ENCODE data around the gene HSPD1.

DNA sequence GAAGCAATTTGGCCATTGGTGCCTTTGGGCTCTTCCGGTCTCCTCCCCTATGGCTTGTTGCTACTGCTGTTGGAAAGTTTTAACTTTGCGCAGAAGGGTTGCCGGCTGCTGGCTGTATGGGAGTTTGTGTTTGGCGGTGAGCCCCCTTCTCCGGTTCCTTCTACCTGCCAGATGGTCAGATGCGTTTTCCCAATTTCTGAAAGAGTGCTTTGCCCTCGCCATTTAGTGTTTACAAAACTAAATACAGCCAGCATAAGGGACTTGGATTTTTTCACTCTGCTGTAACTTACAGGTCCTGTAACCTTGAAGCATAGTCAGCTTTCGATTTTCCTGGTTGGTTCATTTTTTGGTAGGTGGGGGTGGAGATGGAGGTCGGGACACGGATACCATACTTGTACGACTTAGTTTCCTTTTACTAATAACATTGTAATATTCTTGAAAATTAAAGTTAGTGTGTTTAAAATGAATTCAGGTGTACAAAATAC is 45.7 kb downstream of the HSPD1 start:
- TF ChIP-seq, protein P1, sequence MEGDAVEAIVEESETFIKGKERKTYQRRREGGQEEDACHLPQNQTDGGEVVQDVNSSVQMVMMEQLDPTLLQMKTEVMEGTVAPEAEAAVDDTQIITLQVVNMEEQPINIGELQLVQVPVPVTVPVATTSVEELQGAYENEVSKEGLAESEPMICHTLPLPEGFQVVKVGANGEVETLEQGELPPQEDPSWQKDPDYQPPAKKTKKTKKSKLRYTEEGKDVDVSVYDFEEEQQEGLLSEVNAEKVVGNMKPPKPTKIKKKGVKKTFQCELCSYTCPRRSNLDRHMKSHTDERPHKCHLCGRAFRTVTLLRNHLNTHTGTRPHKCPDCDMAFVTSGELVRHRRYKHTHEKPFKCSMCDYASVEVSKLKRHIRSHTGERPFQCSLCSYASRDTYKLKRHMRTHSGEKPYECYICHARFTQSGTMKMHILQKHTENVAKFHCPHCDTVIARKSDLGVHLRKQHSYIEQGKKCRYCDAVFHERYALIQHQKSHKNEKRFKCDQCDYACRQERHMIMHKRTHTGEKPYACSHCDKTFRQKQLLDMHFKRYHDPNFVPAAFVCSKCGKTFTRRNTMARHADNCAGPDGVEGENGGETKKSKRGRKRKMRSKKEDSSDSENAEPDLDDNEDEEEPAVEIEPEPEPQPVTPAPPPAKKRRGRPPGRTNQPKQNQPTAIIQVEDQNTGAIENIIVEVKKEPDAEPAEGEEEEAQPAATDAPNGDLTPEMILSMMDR (IDR thresholded peaks at IDR 0.05): no peak
- TF ChIP-seq EP300 (IDR thresholded peaks at IDR 0.05) (no peak), POLR2A (IDR thresholded peaks at IDR 0.05) (peak in 1 of 2 donors; percentile 30), POLR2AphosphoS5 (IDR thresholded peaks at IDR 0.05) (peak in 2 of 4 donors; percentile 49 to 83)
